Hematopoietic multipotent progenitor cell treated with erythropoietin and hydrocortisone succinate and interleukin-3 and kit ligand, for 8 days (in vitro differentiated cells): ENCODE data around the gene CACNA1I.
A peak's percentile ranks its signal among the peaks of the same experiment; 100 is the strongest.

Experiments
- DNase-seq: peaks from one replicate; pipeline ENCODE4 v3.0.0-alpha.2; 2015

Gene CACNA1I

GRCh38 chr22:39600491-39601179 is 30.1 kb downstream of the CACNA1I start:
- DNase-seq = no peak

DNA sequence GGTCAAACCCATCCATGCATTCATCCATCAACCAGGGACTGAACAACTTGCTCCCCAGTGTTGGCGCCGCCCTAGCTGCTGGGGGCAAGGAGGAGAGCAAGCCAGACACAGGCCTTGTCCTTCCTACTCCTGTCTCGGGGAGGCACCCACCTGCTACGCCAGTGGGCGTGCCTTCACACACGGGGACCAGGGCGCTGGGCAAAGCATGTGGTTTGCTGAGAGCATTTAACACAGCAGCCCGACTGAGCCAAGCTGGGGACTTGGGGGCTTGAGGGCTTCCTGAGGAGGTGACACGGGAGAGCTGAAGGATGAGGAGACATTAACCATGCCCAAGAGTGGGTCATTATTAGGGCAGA is 30.6 kb downstream of the CACNA1I start:
- no peak for DNase-seq

- DNase-seq = no peak
Measured at GRCh38 chr22:39603345-39603744, 32.8 kb downstream of the CACNA1I start.

DNA sequence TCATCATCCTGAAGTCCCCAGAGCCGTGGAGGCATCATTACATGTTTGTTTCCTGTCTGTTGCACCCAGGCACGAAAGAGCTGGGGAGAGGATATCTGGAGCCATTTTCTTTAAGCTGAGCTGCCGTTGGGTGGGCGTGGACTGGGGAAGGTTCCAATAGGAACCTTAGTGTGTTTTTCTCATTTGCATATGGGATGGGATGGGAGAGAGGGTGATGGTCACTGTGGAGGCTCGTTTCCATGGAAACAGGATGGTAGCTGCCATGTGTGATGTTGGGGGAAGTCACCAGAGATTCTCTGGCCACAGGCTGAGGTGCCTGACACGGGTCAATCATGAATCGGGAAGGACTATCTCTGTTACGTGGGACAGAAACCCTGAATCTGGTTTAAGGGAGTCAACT is 39.7 kb downstream of the CACNA1I start:
- no peak for DNase-seq

DNA sequence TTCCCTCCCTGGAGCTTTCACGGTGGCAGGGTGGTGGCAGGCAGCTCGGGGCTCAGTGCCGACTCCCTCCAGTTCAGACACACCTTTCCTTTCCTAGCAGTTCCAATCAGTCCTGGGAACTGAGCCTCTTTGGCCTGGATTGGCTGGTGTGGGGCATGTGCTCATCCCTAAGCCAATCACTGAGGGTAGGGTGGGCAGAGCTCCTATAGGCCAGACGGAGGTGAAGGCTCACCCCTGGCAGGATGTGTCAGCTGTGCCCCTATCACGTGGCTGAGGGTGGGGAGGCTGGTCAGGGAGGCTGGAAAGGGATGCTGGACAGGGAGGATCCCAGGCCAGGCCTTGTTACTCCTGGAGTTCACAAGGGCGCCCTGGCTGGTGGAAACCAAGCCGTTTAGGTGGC is 40.2 kb downstream of the CACNA1I start:
- no peak for DNase-seq

GRCh38 chr22:39611360-39611759 is 40.8 kb downstream of the CACNA1I start:
- DNase-seq = no peak

GRCh38 chr22:39612811-39613548 is 42.4 kb downstream of the CACNA1I start:
- peak; percentile 25 for DNase-seq

- DNase-seq = no peak
Measured at GRCh38 chr22:39613549-39613921, 43.0 kb downstream of the CACNA1I start.

DNA sequence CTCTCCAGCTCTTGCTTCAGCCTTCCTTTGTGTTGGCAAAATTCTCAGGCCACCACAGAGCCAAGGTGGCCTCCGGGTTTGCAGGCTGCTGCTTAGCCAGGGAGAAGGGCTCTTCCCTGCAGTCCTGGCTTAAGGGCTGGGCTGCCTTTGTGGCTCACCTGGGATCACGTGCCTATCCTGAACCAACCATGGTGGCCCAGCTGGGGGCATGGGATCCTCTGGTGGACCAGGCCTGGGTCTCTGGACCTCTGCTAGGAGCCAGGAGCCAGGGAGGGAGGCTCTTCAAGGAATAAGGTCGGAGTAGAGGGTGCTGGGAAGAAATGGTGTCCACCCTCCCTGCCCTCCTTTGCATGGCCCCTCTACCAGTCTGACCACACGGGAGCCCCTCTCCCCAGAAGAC is 43.9 kb downstream of the CACNA1I start:
- DNase-seq = no peak

DNA sequence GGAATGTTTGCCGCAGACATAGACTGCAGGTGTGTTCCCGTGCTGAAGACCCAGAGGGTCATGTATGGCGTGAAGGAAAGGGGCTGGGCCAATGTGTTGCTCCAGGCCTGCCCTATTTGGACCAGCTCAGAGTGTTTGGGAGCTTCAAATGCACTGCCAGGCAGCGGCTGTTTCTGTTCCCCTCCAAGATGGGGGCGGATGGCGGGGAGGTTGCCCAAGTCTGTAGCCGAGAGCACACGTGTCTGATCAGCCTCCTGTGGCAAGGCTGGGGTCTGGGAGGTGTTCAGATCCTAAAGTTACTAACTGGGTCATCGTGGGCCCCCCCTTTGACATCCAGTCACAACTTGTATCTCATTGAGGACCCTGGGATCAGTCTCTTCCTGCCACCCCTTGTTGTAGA is 45.5 kb downstream of the CACNA1I start:
- DNase-seq = no peak

DNA sequence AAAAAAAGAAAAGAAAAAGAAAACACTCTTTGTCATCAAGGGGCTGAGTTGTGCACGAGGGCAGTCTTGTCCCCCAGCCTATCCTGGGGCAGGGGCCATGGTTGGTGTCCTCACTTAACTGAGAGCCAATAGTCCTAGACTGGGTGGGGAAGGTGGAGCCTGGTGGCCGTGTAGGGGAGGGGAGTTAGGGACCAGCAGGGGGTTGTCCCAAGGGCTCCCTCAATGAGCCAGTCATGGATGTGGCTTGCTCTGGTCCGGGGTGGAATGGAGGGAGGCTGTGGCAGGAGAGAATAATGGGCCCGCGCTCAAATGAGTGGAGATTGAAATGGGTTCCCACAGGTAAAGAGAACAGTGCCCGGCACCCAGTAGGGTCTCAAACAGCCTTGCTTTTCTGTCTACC is 46.2 kb downstream of the CACNA1I start:
- no peak for DNase-seq

- DNase-seq = no peak
Measured at GRCh38 chr22:39617342-39617741, 46.8 kb downstream of the CACNA1I start.

DNA sequence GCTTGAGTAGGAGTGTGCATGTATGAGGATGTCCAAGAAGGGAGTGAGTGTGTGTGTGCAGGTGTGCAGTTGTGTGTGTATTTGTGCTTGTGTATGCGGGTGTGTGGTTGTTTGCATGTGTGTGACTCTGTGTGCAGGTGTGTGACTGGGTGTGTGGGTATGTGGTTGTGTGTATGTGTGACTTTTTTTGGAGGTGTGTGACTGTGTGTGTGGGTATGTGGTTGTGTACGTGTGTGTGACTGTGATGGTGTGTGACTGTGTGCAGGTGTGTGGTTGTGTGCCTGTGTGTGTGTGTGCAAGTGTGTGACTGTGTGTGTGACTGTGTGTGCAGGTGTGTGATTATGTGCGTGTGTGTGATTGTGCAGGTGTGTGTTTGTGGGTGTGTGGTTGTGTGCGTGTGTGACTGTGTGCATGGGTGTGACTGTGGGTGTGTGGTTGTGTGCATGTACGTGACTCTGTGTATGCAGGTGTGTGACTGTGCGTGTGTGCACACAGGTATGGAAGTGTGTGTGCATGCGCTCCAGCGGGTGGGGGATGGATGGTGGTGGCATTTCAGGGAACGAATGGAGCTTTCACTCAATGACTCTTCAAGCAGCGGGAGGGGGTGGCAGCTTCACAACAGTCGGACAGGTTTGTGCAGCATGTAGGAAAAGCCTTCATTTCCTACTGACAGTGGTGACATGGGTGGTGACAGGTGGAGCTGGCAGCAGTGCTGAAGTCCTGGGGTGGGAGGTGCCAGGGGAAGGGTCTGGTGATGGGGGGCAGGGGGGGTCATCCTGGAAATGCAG is 47.6 kb downstream of the CACNA1I start:
- DNase-seq = no peak

DNA sequence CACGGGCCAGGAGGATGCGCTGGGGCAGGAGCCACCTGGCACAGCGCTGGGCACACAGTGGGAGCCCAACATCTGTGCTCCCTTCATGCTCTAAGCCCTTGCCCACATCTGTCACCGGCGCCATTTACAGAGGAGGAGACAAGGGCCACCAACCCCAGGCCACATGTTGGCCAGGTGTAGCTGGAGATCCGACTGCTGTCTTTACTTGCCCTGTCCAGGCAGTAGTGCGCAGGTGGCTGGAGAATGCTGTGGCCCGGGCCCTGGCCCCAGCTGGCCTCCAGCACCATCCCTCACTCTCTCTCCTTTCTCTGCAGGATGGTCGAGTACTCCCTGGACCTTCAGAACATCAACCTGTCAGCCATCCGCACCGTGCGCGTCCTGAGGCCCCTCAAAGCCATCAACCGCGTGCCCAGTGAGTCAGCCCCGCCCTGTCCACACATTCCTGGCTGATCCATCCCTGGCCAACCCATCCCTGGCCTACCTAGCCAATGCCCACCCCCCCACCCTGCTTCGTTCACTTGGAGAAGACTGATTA is 48.5 kb downstream of the CACNA1I start:
- DNase-seq = no peak

DNA sequence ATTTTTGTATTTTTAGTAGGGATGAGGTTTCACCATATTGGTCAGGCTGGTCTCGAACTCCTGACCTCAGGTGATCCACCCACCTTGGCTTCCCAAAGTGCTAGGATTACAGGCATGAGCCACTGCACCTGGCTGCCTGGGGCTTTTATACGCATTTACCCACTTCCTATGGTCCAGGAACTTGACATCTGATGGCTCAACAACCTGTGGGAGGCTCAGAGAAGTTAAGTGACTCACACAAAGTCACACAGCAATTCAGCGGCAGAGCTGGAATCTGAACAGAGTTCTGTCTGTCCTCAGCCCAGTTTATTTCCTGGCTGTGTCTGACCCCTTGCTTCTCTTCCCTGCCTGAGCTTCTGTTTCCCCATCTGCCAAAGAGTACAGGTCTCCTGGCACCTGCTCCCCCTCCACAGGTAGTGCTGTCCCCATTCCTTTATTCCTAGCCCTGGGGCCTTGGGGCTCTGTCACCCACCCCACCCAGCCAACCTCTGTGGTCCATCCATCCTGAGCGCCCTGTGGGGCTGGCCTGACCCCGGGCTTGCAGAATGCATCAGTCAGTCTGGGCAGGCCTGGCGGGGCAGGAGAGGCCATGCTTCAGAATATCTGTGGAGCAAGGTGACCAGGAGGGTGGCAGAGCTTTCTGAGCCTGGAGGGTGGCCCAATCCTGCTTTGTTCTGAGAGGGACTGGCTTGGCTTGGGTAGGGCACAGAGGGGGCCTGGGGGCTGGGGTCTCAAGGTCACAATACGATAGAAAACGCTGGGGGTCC is 50.6 kb downstream of the CACNA1I start:
- DNase-seq = no peak

DNA sequence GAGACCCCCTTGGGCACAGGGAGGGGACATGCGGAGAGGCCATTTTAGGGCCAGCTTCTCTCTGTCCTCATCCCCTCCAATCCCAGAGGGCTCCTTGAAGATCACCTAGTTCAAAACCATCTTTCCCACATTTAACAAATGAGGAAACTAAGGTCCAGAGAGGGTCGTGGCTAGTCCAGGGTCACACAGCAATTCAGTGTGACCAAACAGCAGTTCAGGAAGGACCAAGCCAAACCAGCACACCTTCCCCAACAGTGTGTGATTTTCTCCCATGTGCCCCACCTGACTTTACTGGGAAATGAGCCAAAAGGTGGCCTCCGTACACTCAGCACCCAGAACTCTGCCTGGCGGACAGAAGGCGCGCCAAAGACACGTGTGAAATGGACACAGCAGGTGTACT is 51.3 kb downstream of the CACNA1I start:
- no peak for DNase-seq

- DNase-seq = peak; percentile 87
Measured at GRCh38 chr22:39622881-39623367, 52.4 kb downstream of the CACNA1I start.

DNA sequence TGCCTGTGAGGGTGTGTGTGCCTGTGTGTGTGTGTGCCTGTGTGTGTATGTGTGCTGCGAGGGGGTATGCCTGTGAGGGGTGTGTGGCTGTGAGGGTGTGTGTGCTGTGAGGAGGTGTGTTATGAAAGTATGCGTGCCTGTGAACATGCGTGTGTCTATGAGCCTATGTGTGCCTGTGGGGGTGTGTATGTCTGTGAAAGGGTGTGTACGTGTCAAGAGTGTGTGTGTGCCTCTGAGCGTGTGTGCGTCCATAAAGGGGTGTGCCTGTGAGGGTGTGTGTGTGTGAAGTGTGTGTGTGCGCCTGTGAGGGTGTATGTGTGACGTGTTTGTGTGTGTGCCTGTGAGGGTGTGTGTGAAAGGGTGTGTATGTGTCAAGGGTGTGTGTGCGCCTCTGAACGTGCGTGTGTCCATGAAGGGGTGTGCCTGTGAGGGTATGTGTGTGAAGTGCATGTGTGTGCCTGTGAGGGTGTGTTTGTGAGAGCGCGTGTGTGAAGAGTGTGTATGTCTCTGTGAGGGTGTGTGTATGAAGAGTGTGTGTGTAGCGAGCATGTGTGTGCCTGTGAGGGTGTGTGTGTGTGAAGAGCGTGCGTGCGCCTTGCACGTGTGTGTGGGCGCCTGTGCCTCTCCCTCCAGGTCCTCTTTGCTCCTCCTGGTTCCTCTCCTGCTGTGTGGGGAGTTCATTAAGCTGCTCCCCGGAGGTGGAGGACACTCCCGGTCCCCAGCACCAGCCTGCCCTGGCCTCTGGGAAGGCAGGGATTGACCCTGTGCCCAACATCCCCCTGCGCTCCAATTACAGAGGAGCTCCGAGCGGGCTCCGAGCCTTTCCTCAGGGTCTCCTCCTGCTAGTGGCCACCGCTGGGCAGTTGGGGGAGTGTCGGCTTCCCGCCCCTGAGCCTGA is 53.3 kb downstream of the CACNA1I start:
- no peak for DNase-seq

- DNase-seq = peak; percentile 42
Measured at GRCh38 chr22:39624501-39624821, 53.9 kb downstream of the CACNA1I start.

DNA sequence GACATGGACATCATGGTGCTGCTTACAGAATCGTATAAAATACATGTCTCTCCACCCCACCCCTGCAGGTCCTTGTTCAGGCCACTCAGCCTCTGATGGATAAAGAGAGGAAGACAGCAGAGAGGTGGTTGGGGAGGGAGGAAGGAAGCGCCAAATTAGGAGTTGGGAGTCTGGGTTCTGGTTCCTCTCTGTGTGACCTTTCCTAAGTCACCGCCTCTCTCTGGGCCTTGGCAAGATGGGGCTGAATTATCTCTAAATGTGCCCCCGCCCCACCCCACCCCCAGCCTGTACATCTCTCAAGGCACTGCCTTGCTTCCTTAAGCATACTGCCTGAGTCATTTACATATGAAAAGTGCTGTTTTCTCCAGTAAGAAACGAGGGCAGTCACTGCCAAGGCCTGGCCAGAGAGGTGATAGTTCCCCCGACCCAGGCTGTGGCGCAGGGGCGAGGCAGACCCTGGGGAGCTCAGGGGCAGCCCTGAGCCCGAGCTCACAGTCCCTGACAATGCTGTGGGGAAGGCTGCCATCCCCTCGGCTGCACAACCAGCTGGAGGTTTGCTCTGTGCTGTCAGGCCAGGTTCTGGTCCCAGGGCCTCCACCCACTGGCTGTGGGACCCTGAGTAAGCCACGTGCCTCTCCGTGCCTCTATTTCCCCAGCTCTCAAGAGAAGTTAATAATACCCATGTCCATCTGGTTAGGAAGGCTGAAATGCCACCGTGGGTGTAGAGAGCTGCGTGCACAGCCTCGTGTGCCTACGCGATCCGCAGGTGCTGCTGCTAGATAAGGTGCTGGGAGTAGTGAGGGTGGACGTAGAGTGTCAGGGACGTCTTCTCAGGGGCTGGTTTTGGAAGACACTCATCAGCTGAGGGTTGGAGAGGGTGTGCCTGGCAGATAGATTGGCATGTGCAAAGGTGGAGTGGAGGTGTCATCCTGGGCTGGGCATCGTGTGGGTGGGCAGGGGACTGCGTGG is 55.3 kb downstream of the CACNA1I start:
- DNase-seq = peak; percentile 99

GRCh38 chr22:39627208-39627607 is 56.7 kb downstream of the CACNA1I start:
- no peak for DNase-seq
